HG02884 (cell line): ENCODE data around the gene SIGLEC9.

ENCODE experiments used
- ATAC-seq: cut with Tn5 transposase; IDR thresholded peaks from one replicate; pipeline ENCODE4 v1.9.1; 2021; ENCODE audit warnings: mild to moderate bottlenecking, moderate library complexity; ENCODE audit not compliant: unreplicated experiment

Gene SIGLEC9

DNA sequence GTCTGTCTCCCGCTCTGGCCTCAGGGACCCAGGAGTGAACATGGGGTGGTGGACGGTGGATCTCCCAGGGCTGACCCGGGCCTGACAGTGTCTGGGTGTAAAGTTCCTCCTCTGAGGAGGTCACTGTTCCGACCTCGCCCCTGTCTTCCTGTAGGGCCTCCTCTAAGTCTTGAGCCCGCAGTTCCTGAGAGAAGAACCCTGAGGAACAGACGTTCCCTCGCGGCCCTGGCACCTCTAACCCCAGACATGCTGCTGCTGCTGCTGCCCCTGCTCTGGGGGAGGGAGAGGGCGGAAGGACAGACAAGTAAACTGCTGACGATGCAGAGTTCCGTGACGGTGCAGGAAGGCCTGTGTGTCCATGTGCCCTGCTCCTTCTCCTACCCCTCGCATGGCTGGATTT lies at the start of gene SIGLEC9:
Gene SIGLEC9 (plus strand): TSS at position 178 of the 400 bp plus-strand sequence. CDS start 69 bp downstream, at position 247.
- no peak for ATAC-seq

DNA sequence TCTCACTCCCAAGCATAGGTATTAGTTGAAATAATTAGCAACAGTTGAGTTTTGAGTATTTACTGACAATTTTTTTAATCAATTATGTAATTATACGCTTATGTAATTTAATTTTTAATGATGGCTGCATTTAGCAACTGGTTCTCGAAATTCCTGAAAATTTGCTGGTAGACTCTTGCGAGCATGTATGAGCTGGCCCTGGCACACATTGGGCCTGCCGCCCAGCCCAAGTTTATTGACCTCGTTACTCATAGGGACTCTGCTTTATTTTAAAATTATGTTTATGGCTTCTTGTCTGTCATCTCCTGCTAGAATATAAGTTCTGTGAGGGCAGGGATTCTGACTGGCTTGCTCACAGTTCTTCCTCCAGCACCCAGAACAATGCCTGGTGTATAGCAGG lies 48.7 kb upstream of the SIGLEC9 start:
- no peak for ATAC-seq

DNA sequence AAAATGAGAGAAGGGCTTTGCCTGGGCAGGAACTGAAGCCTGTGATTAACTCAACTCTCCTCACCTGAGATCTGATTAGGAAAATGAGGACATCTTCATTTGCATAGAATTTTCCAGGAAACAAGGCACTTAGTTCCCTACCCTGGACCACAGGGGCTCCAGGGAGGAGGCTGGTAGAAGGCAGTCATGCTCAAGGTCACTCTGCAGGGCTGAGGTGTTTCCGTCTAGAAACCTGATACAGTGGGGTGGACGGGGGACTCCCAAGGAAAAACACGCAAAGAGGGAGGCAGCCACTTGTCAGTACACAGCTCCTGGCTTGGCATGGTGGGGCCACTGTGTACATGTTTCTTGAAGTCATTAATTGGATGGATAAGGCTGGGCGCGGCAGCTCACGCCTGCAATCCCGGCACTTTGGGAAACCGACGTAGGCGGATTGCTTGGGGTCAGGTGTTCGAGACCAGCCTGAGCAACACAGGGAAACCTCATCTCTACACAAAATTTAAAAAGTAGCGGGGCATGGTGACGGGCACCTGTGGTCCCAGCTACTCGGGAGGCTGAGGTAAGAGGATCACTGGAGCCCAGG lies 48.0 kb upstream of the SIGLEC9 start:
- ATAC-seq: no peak

DNA sequence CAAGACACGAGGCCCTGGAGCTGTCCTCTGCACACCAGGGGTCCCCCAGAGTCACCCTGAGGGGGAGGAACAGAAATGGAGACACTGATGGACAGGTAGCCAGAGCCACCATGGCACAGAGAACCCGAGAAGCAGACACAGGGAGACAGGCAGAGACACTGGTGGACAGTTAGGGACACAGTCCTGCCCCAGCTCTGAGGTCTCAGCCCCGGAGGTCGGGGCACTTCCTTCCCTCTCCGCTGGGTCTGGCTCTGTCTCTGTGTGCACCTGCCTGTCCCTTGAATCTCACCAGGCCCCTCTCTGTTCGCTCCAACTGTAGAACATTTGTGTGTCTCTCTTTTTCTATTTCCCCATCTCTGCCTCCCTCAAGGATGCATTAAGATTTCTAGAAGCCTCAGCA lies 46.6 kb upstream of the SIGLEC9 start:
- no peak for ATAC-seq

- ATAC-seq: no peak
Observed at GRCh38 chr19:51078731-51079130, 46.0 kb upstream of the SIGLEC9 start.

DNA sequence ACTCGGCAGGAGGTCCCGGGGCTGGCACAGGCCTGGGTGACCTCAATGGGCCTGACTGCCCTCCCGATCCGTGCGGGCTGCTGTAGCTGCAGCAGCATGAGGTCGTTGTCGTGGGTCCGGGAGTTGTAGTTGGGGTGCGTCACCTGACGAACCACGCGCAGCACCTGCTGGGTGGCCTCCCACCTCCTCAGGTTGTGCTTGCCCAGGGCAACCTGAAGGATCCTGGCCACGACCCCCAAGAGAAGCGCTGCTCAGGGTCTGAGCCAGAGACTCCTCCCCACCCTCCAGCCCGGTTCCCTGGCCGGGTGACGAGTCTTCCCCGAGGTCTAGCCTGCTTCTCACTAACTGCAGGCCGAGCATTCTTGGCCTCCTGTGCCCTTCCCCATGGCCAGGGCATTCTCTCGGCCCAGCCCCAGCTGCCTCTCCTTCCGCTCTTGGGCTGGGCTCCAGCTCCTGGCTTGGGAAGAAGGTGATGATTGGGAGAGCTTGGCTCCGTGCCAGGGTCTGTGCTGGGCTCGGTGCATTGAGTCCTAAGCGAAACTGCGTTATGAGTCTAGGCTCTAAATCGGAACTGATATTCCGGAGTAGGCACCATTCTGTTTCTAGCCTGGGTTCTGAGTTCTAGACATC lies 45.1 kb upstream of the SIGLEC9 start:
- ATAC-seq: no peak

DNA sequence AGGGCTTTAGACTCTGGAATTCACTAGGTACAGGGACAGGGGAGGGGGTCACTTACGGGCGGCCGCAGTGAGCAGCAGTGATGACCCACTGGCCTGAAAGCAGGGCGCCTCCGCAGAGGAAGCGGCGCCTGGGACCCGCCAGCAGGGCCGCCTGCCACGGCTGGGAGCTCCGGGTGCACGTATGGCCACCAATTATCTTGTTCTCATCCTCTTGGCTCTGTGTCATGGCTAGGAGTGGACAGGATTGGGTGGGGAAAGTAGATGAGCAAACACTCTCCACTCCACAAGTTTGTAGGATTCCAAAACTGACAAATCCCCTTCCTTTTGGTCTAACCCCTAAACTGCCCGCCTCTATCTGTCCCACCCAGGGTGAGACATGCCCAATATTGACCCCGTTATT lies 43.2 kb upstream of the SIGLEC9 start:
- no peak for ATAC-seq

DNA sequence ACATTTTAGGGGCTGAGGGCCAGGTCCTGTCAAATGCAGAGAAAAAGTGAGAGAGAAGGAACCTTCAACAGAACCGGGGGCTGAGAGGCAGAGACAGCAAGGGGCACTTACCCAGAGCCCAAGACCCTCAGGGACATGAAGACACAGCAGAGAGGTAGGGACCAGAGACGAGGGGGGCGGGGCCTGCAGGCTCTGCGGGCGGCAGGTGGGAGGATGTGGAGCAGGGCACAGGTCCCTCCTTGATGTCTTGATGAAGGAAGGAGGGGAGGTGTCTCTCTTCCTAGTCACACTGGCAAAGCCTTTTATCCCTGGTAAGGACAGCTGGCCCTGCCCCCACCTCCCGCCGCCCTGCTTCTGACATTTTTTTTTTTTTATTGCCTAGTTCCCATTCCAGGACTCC lies 42.1 kb upstream of the SIGLEC9 start, which contains the start of gene KLK14:
Gene KLK14 (minus strand): TSS at position 277 of the 400 bp plus-strand sequence. CDS start 273 bp downstream, at position 4.
- ATAC-seq: no peak

GRCh38 chr19:51083181-51083580 lies 41.5 kb upstream of the SIGLEC9 start:
- no peak for ATAC-seq

- no peak for ATAC-seq
Observed at GRCh38 chr19:51083783-51084182, 40.9 kb upstream of the SIGLEC9 start.

DNA sequence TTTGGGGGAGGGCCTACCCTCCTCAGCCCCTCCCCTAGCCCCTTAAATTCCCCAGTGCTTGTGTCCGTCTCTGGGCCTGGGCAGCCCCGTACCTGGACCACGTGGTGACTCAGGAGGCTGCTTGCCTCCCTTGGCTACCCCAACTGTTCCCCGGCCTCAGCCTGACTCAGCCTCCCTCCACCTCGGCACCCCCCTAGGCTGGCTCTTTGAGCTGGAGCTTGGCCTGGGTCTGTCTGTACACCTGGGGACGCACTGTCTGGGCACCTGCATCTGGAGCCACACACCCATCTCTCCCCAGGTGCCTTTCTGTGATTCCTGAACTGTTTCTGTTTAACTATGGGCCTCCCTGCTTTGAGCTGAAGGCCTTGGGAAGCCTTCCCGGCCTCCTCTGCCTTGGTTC lies 40.2 kb upstream of the SIGLEC9 start:
- no peak for ATAC-seq

GRCh38 chr19:51086153-51086850 lies 38.4 kb upstream of the SIGLEC9 start:
- ATAC-seq: no peak

DNA sequence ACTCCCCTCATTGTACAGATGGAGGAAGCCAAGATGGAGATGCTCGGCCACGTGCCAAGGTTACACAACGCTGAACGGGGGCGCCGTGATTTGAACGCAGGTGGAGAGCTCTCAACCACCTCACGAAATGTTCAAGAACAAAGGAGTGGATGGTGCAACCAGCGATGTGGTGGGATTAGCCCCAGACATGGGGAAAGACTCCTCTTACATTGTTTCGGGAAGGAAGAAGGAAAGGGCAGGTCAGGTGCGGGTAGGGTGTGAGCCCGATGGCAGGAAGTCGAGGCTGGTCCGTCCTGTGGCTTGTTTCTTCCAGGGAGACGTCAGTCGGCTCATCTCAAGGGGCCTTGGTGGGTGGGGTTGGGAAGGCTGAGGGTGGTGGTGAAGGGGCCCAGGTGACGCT lies 34.9 kb upstream of the SIGLEC9 start:
- no peak for ATAC-seq

GRCh38 chr19:51090471-51090870 lies 34.2 kb upstream of the SIGLEC9 start:
- ATAC-seq: no peak

DNA sequence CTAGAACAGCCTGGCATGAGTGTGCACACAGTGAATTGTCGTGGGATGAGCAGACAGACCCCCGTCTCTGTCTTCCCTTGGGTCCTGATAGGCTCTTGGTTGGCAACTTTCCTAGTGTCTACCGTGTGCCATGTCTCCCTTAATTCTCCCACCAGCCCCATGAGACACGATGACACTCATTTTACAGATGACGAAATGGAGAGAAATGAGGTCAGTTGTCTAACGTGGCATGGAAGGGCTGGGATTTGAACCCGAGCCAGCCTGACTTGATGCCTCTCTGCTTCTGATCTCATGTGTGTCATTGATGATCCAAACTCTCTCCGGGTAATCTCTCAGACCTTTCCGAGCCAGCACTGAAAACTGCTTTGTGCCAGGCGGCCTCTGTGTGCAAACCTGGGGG lies 33.6 kb upstream of the SIGLEC9 start:
- ATAC-seq: no peak

GRCh38 chr19:51091895-51092873 lies 32.5 kb upstream of the SIGLEC9 start:
- no peak for ATAC-seq

DNA sequence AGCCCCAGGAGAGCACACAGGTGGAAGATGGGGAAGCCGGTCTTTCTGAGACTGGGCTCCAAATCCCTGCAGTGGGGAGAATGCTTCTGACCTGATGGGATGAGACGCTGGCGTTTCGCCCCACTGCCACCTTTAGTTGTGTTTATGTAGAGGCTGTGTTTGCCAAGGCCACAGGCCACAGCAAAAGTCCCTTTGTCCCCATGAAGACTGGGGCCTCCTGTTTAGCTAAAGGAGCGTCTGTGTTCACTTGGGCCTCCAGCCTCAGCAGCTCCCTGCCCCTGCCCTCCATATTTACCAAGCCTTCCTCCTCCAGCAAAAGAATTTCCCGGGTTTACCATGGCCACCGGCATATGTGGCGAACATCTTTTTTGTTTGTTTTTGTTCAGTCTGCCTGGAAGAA lies 31.6 kb upstream of the SIGLEC9 start:
- no peak for ATAC-seq

DNA sequence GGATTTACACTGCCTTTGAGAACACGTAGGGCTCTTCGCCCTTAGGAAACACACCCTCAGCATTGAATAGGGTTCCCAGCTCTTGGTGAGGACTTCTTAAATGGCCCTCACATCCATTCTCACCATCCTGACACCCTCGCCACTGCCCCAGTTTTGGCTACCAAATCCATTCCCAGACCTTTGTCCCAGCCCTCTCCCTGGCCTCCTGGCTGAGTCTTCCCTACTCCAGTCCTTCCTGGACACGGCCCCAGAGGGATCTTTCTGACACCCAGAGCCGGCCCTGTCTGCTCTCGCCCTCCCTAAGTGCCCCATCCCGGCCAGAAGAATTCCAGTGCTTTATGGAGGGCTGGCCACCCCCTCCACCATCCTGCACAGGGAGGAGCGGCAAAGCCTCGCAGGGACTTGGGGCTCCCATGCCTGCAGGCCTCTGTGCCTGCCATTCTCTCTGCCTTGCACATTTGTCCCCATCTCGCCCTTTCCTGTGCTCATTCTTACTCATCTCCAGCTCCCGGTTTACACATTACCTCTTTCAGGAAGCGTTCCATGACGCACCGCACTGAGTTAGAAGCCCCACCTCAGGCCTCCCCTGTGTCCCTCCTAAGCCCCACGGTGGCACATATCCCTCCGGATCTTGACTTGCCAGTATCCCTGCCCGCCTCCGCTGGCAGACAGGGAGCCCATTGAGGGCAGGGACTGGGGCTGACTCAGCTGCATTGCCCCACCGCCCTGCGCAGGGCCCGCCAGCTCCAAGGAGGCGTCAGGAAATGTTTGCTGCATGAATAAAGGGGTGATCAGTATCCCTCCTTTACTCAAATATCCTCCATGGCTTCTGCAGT lies 31.0 kb upstream of the SIGLEC9 start:
- no peak for ATAC-seq

- no peak for ATAC-seq
Observed at GRCh38 chr19:51094696-51095279, 29.9 kb upstream of the SIGLEC9 start.
